ENCODE data around the gene SLC9A5. TPM values are rescaled to one million over a fixed set of nuclear protein-coding genes. Genes with fewer than 3 reads are reported as not detected.

The SLC9A5 gene
- polyA plus RNA-seq, 5 donors, result 15.7 to 21.1 (median 19.4) TPM

GRCh38 chr16:67213197-67214019 is 35.4 kb upstream of the SLC9A5 start:
- no peak for DNase-seq

DNA sequence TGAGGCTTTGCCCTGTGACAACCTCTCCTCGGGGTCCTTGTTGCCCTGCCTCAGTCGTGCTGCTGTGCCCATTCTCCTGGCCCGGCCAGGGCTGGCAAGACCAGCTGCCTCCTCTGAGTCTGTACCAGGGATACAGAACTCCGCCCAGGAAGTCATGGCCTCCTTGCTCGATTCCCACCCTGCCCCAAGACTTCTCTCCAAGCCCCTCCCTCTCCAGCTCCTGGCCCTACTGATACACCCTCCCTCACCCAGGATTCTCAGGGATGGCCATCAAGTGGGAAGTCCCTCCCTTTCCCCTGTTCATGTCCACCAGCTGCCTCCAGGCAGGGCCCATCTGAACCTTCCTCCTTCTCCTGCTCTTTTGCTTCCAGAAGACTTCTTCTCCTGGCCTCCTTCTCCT is 33.1 kb upstream of the SLC9A5 start:
- DNase-seq, result no peak

GRCh38 chr16:67216612-67217490 is 31.9 kb upstream of the SLC9A5 start:
- peak; percentile 57 to 70 for DNase-seq

- DNase-seq, result no peak
These were observed 24.8 kb upstream of the SLC9A5 start for GRCh38 chr16:67223992-67224391.

DNA sequence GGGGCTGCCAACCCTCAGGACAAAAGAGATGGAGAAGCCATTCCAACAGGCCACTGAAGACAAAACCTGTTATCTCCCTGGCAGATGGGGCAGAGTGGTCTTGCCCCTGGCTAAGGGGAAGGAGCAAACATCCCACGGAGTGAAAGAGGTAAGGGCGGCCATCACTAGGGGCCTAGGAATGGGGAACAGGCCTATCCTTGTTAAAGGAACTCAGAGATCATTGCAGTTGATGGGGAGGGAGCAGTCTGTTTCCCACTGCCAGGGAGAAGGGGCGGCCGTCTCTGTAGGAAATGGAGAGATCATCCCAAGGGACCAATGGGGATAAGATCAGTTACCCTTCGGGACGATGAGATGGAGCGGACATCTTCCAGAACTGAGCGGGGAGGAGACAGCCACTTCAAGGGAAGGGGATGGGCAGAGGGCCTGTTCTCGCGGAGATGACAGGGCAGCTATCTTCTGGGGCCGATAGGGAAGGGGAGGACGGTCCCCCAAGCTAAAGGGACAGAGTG is 22.4 kb upstream of the SLC9A5 start:
- DNase-seq, result no peak

GRCh38 chr16:67226804-67227566 is 21.8 kb upstream of the SLC9A5 start, which contains the start of gene TMEM208:
TMEM208 (plus strand) TSS chr16:67227130; CDS start chr16:67227219, 89 bp downstream.
- DNase-seq, result peak; percentile 98

DNA sequence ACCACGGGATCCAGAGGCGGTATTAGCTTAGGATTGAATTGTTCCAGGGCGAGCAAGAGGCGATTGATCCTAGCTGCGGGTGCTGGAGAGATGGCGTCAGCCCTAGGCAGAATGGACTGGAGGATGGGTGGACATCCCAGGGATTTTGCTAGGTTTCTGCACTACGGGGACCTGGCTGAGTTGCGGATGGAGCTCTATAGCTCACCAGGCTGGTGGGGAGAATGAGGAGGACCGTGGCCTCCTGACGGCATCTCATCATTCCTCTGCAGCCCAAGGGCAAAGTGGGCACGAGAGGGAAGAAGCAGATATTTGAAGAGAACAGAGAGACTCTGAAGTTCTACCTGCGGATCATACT is 21.2 kb upstream of the SLC9A5 start:
- no peak for DNase-seq

DNA sequence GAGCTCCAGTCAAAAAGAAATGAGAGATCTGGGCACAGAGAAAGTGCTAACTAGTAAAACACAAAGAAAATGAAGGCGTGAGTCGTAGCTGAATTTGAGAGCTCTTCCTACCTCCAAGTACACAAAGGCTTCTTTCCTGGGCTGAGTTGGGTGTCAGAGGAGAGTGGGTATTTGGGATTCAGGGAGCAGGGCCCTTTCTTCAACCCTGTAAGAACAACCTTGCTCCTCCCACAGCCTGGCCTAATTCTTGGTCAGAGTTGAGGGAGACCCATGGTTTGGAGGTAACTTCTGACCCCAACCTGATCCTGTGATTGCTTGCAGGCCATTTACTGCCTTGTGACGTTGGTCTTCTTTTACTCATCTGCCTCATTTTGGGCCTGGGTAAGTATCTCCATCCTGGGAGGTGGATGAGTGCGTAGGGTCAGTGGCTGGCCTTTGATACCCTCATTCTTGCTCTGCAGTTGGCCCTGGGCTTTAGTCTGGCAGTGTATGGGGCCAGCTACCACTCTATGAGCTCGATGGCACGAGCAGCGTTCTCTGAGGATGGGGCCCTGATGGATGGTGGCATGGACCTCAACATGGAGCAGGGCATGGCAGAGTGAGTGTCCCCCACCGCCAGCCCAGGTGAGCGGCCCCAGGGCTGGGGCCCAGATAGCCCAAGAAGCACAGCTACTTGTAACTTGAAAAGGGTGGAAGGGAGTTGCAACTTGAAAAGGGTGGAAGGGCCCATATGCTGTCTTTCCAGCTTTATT is 20.6 kb upstream of the SLC9A5 start:
- DNase-seq, result no peak

DNA sequence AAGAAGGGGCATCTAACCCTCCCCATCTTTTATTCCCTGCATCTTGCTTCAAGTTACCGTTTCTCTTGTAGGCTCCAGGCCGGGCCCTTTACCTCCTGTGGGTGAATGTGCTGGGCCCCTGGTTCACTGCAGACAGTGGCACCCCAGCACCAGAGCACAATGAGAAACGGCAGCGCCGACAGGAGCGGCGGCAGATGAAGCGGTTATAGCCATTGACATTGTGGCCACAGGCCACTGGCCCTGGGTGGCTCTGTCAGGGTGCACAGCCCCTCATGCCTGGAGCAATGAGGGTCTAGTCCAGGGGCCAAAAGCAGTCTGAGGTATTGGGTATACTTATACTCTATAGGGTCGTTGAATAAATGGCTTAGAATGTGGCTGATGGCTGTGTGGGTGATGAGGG is 19.9 kb upstream of the SLC9A5 start:
- no peak for DNase-seq

GRCh38 chr16:67229906-67230808 is 18.6 kb upstream of the SLC9A5 start:
- no peak for DNase-seq

DNA sequence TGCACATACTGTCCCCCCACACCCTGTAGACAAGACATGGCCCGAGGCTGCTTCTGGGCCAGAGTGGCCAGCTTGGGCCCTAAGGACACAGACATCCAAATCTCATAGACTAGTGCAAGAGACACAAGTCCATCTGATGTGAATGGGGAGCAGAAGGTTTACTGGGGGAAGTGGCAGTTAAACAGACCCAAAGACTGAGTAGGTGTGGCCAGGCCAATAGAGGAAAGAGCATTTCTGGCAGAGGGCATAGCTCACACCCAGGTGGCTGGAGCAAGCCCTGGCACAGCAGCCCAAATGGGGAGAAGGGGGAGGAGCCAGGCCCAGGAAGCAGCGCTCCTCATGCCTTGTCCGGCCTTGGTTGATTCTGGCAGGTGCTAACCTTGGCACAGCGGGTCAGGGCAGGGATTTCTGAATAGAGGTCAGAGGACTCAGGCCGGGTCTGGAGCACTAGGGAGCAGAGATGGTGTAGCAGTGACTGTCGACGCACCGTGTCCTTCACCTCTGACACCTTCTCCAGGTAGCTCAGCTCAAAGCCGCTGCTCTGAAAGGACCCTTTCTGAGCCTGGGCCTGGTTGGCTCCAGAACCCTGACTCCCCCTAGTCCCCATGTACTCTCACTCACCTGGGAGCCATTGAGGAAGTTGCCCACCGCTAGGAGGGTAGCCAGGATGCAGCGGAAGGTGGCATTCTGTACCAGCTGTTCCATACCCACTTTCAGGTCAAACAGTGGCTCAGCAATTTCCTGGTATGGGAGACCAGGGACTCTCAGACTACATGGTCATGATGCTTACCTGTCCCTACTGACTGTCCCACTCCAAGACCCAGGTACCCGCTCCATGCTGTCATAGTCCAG is 17.7 kb upstream of the SLC9A5 start:
- DNase-seq, result no peak

DNA sequence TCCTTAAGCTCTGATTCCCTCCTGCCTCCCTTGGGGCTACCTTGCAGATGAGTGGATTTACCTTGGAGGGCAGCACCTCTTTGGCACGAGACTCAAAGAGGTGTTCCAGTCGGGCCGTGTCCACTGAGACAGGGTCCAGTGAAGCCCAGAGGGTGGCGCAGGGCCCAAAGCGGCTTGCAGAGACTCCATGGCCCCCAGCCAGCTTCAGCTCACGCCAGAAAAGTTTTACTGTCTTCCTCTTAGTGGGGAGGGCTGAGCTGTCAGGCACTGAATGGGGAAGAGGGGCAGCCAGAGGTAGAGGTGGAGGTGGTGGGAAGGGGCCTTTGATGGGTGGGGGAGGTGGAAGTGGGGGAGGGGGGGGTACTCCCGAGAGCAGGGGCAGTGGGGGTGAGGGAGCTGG is 15.2 kb upstream of the SLC9A5 start:
- DNase-seq, result no peak

- DNase-seq, result no peak
These were observed 14.6 kb upstream of the SLC9A5 start for GRCh38 chr16:67234180-67234597.

DNA sequence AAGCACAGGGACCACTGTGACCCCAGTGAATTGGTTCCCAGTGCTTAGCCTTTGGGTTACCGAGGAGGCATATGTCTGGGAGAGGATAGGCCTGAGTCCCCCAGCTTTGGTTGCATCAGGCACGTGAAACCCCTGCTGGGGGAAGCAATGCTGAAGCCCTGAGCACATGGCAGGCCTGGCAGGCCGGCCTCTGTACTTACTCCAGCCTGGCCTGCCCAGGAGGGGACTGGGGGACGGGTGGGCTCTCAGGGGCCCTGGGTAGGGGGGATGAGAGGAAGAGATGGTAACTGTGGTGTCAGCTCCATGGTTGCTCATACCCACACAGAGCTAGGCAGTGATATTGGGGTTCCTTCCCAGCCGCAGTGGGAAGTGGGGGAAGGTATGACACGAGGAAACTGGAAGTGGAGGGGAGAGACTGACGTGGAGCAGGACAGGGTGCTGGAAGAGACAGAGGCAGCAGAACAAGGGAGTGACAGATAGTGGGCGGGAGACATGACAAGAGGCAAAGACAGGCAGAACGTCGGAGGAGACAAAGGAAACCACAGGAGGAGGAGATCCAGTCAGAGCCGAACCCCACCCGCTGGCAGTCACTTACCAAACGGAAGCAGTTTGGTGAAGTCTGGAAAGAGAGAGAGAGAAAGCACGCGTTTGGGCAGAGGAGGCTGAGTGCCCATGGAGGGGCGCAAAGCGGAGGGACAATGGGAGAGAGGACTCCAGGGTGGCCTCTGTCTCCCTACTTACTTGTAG is 12.8 kb upstream of the SLC9A5 start:
- no peak for DNase-seq

GRCh38 chr16:67236563-67237395 is 12.0 kb upstream of the SLC9A5 start:
- no peak for DNase-seq

DNA sequence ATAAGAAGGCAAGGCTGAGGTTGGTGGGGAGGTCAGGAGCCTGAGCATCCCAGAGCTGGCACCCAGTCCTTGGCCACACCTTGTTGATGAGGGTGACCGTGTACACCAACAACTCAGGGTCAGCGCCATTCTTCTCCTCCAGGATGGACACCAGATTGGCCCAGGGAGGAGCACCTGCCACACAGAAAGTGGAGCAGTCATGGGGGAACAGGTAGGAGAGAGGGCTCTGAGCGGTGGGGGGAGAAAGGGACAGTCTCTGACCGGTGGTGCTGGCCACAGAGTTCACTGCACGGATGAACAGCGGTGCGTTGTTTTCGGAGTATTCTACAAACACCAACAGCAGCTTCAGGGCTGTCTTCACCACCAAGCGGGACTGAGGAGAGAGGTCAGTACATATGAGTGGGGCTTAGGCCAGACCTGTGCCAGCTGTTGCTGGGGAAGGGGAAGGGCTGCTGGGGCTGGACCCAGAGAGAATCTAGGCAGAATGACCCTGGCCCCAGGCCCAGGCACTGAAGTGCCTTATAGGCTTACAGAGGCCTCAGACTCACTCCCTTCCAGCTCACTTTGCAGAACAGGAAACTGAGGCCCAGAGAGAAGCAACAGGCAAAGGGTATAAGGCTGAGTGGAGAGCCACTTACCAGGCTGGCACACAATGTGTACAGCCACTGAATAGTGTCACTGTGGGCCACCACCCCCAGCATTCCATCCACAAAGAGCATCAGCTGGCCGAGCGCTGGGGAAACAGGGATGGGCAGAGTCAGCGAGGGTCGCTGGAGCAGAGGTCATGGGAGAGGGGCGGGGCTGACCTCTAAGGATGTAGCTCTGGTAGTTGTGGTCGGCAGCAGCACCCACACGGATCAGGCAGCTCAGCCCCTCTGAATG is 11.1 kb upstream of the SLC9A5 start:
- no peak for DNase-seq

DNA sequence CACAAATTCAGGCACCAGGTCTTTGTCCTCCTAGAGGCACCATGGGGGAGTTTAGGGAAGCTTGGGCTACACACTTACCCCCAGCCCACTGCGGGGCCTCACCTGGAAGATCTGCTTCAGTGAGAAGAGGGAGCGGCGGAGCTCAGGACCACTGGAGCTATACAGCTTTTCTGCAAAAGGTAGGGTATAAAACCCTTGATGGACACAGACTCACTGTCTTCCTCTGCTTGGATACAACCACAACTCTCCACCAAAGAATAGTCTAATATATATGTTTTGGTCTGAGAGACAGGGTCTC is 10.6 kb upstream of the SLC9A5 start:
- DNase-seq, result no peak
